HUES64 (cell line): ENCODE measurements around the gene AFAP1.

Experiments
- H3K27ac ChIP-seq: 2 replicates; pipeline ENCODE4 v1.7.0; 2013; ENCODE audit warnings: low read depth, low read length, inconsistent platforms
- H3K27me3 ChIP-seq: 2 replicates; pipeline ENCODE4 v1.6.1; 2013; ENCODE audit warnings: mild to moderate bottlenecking, low read length; ENCODE audit not compliant: insufficient read depth
- H3K36me3 ChIP-seq: 2 replicates; pipeline ENCODE4 v1.6.1; 2013; ENCODE audit warnings: mild to moderate bottlenecking, low read length; ENCODE audit not compliant: insufficient read depth
- H3K4me1 ChIP-seq: 2 replicates; pipeline ENCODE4 v1.6.1; 2013; ENCODE audit warnings: mild to moderate bottlenecking, low read length, moderate library complexity; ENCODE audit not compliant: insufficient read depth
- H3K4me3 ChIP-seq: 2 replicates; pipeline ENCODE4 v1.5.1; 2013; ENCODE audit warnings: mild to moderate bottlenecking, low read length, moderate library complexity
- H3K9ac ChIP-seq: 2 replicates; pipeline ENCODE4 v1.6.1; 2013; ENCODE audit warnings: mild to moderate bottlenecking, low read depth, low read length
- H3K9me3 ChIP-seq: 2 replicates; pipeline ENCODE4 v1.6.1; 2013; ENCODE audit warnings: low read depth, low read length; ENCODE audit not compliant: insufficient read depth
- WGBS: fragments of 150-250, 120-280 bp; methylation state at CpG from one replicate; pipeline ENCODE4 v1.1.7; 2013; ENCODE audit warnings: missing lambda C conversion rate; 5-methylcytosine and 5-hydroxymethylcytosine counted together

The AFAP1 gene

DNA sequence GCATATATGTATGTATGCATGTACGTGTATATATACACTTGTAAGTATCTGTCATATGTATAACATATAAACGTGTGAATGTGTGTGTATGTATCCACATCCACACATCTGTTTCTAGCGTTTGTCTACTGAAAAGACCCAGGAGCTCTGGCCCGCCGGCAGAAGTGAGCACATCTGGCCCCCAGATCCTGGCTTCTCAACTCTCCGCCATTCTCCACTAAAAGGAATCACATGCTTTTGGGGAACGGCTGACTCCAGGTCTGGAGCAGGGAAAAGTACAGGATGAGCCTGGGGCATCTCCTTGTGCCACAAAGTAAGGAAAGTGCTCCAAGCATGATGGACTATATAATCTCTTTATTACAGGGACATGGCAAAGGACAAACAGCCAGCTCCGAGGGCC lies 143.7 kb downstream of the AFAP1 start:
- 97% methylated on average over 7 of the region's 8 CpGs for WGBS
- Histone ChIP-seq H3K9me3 (no peaks in the 10 kb centered on the region), H3K9ac (no peak overlapping the region), H3K4me3 (no peak overlapping the region), H3K27me3 (no peaks in the 10 kb centered on the region), H3K36me3 (peaks cover 57% of the 10 kb centered on the region), H3K4me1 (no peaks in the 10 kb centered on the region), H3K27ac (no peak overlapping the region)

DNA sequence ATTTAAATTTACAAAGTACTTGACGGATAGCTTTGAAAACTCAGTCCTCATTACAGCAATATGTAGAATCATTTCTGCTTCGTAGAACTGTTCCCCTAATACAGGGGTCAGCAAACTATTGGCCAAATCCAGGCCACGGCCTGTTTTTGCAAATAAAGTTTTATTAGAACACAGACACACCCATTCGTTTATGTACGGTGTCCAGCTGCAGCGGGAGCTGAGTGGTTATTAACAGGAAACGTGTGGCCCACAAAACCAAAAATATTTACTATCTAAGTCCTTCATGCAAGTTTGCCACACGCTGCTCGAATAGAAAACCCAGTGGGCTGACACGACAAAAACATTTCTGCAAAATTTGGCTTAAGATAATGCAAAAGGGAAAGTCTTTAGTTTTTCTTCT lies 146.5 kb downstream of the AFAP1 start:
- no peaks in the 10 kb centered on the region for H3K27me3 ChIP-seq
- no peak overlapping the region for H3K4me3 ChIP-seq
- no peaks in the 10 kb centered on the region for H3K9me3 ChIP-seq
- H3K9ac ChIP-seq = no peak overlapping the region
- H3K27ac ChIP-seq = no peak overlapping the region
- no peaks in the 10 kb centered on the region for H3K4me1 ChIP-seq
- H3K36me3 ChIP-seq = peaks cover 36% of the 10 kb centered on the region
- WGBS = 96% methylated on average over 10 of the region's 10 CpGs

DNA sequence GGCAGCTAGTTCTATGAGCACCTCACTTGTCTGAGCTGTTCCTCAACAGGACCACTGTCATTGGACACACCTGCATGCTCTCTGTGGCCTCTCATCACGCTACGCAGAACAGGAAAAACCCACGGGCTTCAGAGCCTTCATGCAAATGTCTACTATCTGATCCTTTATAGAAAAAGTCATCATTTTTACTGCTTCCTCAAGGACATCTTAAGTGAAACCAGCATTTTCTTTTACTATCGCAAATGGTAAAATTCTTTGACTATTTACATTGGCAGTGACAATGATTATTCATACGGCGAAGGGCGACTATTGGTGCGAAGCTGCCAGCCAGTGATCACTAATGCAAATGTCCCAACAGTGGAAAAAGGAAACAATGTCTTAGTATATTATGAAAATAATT lies 147.0 kb downstream of the AFAP1 start:
- no peaks in the 10 kb centered on the region for H3K27me3 ChIP-seq
- H3K4me3 ChIP-seq = no peak overlapping the region
- no peak overlapping the region for H3K27ac ChIP-seq
- H3K9me3 ChIP-seq = no peaks in the 10 kb centered on the region
- H3K4me1 ChIP-seq = no peaks in the 10 kb centered on the region
- peaks cover 33% of the 10 kb centered on the region for H3K36me3 ChIP-seq
- H3K9ac ChIP-seq = no peak overlapping the region
- 94% methylated on average over 8 of the region's 8 CpGs for WGBS

DNA sequence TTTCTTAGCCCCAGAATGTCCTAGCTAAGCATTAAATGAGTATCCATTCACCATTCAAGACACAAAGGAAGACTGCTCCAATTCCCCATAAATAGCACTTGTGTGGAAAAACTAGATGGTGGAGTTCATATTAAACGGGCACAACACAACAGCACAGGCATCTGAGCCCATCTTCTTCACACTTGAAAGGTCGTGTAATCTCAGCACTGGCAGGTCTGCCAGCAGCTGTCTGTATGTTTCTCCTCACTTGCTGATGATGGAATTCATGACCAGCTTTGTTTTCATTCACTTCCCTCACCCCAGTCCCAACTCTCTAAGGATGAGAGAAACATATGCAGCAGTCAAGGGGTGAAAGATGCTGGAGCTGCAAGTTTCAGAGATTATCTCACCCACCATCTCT lies 148.7 kb downstream of the AFAP1 start:
- no peak overlapping the region for H3K4me3 ChIP-seq
- H3K9me3 ChIP-seq = no peaks in the 10 kb centered on the region
- H3K4me1 ChIP-seq = no peaks in the 10 kb centered on the region
- H3K36me3 ChIP-seq = peaks cover 27% of the 10 kb centered on the region
- 89% methylated on average over 2 of the region's 2 CpGs for WGBS
- H3K27me3 ChIP-seq = no peaks in the 10 kb centered on the region
- no peak overlapping the region for H3K27ac ChIP-seq
- no peak overlapping the region for H3K9ac ChIP-seq

DNA sequence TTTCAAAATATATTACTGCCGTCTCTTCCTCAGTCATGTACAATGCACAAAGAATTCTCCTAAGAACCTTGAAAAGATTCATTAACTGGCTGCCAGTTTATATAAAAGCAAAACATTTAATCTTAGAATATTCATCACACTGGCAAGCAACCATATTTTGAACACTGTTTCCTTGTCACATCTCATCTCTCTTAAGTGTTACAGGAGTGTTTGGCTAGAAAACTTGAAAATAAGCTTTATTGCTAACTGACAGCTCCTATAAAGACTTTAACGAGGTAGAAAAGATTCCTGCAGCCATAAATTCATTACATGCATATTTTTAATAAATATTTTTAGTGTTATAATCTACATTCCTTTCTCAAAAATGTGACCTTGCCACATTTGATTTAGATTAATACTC lies 149.6 kb downstream of the AFAP1 start:
- Histone ChIP-seq H3K27ac (no peak overlapping the region), H3K36me3 (peaks cover 29% of the 10 kb centered on the region), H3K9ac (no peak overlapping the region), H3K4me3 (no peak overlapping the region), H3K4me1 (no peaks in the 10 kb centered on the region), H3K27me3 (no peaks in the 10 kb centered on the region), H3K9me3 (no peaks in the 10 kb centered on the region)
- 100% methylated on average over 1 of the region's 2 CpGs for WGBS

DNA sequence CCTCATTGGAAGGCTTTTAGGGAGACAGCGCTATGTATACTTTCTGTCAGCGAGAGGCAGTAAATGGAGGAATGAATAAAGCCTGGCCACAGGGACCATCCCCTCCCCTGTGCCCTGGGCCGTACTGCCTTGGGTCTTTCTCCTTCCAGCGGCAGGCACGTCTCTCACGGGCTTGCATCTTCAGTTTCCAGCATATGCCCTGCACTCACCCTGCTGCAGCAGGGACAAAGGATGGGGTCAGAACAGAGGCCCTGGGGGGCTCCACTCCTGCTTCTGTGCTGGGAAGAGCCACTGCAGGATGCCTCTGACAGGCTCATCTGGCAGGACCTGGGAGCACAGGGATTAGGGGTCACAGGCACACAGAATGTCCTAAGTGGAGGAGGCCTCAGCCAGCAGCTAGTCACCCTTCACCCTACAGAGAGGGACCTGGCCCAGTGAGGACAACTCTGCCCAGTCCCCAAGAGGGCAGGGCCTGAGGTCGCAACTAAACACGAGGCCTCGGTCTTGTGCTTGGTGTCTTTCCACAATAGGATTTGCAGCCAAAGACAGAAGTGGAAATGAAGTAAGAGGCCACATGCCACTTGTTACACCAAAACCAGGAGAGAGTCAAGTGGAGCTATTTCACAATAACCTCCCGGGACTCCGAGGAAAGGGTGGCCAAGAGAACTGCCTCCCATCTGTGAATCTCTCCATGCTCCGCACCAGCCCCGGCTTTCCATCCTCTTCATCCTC lies 150.8 kb downstream of the AFAP1 start:
- no peaks in the 10 kb centered on the region for H3K4me1 ChIP-seq
- H3K4me3 ChIP-seq = no peak overlapping the region
- 91% methylated on average over 12 of the region's 13 CpGs for WGBS
- H3K9ac ChIP-seq = no peak overlapping the region
- H3K27ac ChIP-seq = no peak overlapping the region
- H3K9me3 ChIP-seq = no peaks in the 10 kb centered on the region
- peaks cover 33% of the 10 kb centered on the region for H3K36me3 ChIP-seq
- no peaks in the 10 kb centered on the region for H3K27me3 ChIP-seq

DNA sequence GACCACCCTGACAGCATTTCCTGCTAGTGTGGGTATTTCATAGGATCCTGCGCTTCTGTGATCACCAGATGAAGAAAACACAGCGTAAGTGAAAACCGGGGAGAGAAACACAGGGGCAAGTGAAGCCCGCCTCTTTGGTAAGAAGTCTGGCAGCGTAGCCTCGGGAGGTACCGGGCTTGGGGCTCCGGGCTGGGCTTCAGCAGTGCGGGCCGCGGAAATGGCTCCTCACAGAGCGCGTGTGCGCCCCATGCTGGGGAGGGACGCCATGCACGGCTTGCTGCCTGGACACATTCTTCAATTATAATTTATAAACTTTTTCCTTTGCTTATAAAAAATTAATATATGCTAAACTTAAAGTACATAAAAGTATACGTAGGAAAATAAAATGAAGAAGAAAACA lies 151.5 kb downstream of the AFAP1 start:
- Histone ChIP-seq H3K27me3 (no peaks in the 10 kb centered on the region), H3K4me1 (no peaks in the 10 kb centered on the region), H3K4me3 (no peak overlapping the region), H3K36me3 (peaks cover 27% of the 10 kb centered on the region), H3K9ac (no peak overlapping the region), H3K9me3 (no peaks in the 10 kb centered on the region), H3K27ac (no peak overlapping the region)
- 93% methylated on average over 15 of the region's 17 CpGs for WGBS

DNA sequence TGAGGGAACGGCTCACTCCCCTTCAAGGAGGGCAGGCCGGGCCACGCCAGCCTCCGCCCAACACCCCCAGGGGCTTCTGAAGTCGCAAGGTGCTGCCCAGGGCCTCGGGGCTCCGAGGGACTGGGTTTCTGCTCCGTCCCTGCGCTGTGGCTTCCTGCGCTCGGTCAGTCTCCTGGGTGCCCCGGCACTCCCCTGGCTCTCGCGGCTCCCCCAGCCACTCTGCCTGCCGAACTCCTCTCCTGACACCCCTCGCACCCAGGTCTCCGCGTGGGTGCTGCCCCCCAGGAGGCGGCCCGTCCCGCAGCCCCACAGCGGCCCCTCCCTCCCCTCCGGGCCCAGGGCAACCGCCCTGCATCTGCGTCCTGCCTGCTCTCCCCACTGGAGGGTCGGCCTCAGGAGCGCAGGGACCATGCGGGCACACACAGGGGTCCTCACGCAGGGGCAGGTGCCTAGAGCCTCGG lies 151.9 kb downstream of the AFAP1 start:
- Histone ChIP-seq H3K27me3 (no peaks in the 10 kb centered on the region), H3K4me3 (no peak overlapping the region), H3K9ac (no peak overlapping the region), H3K36me3 (peaks cover 23% of the 10 kb centered on the region), H3K9me3 (no peaks in the 10 kb centered on the region), H3K4me1 (no peaks in the 10 kb centered on the region), H3K27ac (no peak overlapping the region)
- 95% methylated on average over 30 of the region's 30 CpGs for WGBS

DNA sequence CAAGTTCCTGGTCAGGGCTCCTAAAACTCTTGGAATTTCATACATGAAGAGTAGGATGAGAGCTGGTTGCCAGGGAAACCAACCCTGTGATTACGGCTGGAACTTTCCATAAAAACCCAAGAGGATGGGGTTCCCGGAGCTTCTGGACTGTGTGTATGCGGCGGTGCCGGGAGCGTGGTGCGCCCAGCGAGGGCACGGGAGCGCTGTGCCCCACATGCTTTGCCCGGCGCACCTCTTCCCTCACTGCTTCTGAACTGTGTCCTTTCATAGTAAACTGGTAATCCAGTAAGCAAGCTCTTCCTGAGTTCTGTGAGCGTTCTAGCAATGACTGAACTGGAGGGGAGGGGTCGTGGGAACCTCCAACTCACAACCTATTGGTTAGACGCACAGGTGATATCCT lies 152.6 kb downstream of the AFAP1 start:
- no peaks in the 10 kb centered on the region for H3K9me3 ChIP-seq
- H3K4me3 ChIP-seq = no peak overlapping the region
- no peak overlapping the region for H3K27ac ChIP-seq
- no peak overlapping the region for H3K9ac ChIP-seq
- no peaks in the 10 kb centered on the region for H3K27me3 ChIP-seq
- WGBS = 96% methylated on average over 15 of the region's 15 CpGs
- H3K36me3 ChIP-seq = peaks cover 18% of the 10 kb centered on the region
- no peaks in the 10 kb centered on the region for H3K4me1 ChIP-seq

DNA sequence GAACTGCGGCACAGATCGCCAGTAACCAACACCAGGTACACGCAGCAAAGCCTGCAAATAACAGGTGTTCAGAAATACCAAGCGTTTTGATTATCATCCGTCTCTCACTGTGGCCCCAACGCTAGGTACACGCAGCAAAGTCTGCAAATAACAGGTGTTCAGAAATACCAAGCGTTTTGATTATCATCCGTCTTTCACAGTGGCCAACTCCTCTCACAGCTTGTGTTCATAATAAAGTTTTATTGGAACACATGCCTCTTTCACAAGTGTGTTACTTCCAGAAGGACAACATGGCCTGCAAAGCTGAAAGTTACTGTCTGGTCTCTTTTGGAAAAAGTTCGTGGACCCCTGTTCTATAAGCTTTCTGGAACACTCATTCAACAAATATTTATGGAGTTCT lies 153.1 kb downstream of the AFAP1 start:
- H3K36me3 ChIP-seq = peaks cover 18% of the 10 kb centered on the region
- H3K9me3 ChIP-seq = no peaks in the 10 kb centered on the region
- no peaks in the 10 kb centered on the region for H3K4me1 ChIP-seq
- H3K4me3 ChIP-seq = no peak overlapping the region
- WGBS = 91% methylated on average over 10 of the region's 10 CpGs
- H3K27me3 ChIP-seq = no peaks in the 10 kb centered on the region
- no peak overlapping the region for H3K27ac ChIP-seq
- H3K9ac ChIP-seq = no peak overlapping the region

DNA sequence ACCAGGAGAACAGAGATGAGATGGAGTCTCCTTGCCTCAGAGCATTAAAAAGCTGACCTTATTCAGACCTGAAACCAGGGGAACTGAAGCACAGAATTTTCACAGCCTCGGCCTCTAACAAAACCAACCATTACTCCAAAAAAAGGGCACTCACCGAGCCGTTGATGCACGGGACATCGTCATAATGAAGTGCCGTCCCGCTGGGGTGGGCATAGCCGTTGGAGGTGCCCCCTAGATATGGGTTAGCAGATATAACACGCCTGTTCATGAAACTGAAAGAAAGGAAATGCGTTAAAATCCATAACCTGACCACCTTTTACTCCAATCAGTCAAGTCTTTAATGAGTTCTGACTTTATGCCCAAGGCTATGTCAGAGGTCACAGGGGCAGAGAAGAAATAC lies 153.6 kb downstream of the AFAP1 start:
- H3K9me3 ChIP-seq = no peaks in the 10 kb centered on the region
- no peak overlapping the region for H3K9ac ChIP-seq
- H3K4me1 ChIP-seq = no peaks in the 10 kb centered on the region
- WGBS = 96% methylated on average over 10 of the region's 10 CpGs
- H3K27me3 ChIP-seq = no peaks in the 10 kb centered on the region
- H3K4me3 ChIP-seq = no peak overlapping the region
- no peak overlapping the region for H3K27ac ChIP-seq
- H3K36me3 ChIP-seq = peaks cover 22% of the 10 kb centered on the region

DNA sequence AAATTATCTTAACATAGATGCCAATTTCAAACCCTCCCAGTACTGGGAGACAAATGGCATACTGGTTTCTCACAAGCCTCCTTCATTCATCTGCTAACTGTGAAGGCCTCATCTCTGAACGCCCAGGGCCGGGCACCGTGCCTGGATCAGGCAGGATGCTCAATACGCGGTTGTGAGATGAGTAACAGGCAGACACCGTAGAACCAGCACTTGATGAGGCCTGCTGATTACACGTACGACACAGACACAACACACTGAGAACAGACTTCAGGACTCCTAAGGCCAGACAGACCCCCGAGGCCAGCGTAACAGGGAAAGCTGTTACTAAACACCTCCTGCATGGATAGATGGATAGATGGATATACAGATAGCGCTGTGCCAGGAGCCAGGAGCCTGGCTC lies 154.6 kb downstream of the AFAP1 start:
- H3K4me1 ChIP-seq = no peaks in the 10 kb centered on the region
- no peak overlapping the region for H3K27ac ChIP-seq
- WGBS = 96% methylated on average over 11 of the region's 11 CpGs
- H3K9me3 ChIP-seq = no peaks in the 10 kb centered on the region
- H3K36me3 ChIP-seq = peaks cover 19% of the 10 kb centered on the region
- H3K27me3 ChIP-seq = no peaks in the 10 kb centered on the region
- H3K9ac ChIP-seq = no peak overlapping the region
- H3K4me3 ChIP-seq = no peak overlapping the region
